ENCODE data around the gene DHX8.
A peak's percentile ranks its signal among the peaks of the same experiment; 100 is the strongest.

The DHX8 gene

DNA sequence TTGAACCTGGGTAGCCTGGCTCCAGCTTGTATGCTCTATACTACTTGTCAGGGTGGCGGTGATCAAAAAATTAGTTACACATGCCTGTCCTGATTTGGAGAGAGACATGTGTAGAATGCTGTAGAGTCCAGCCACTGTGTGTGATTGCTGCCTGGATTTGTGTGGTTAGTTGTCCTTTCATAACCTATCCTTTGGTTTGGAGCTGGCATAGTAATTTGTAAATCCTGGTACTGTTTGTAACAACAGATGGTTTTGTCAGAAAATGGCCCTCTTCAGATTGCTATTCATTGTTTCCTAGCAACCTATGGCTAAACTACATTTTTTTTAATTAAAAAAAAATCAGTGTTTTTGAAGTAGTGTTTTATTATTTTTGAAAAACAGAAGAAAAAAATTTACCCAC is 31.9 kb downstream of the DHX8 start:
- no peak overlapping the region for H3K4me3 ChIP-seq (ENCODE audit: low read depth, low read length)
- no peak for DNase-seq (ENCODE audit: low read depth)
- TF ChIP-seq CTCF (IDR thresholded peaks at IDR 0.05; ENCODE audit: insufficient read depth, low read depth, low read length, missing control alignments) = no peak

DNA sequence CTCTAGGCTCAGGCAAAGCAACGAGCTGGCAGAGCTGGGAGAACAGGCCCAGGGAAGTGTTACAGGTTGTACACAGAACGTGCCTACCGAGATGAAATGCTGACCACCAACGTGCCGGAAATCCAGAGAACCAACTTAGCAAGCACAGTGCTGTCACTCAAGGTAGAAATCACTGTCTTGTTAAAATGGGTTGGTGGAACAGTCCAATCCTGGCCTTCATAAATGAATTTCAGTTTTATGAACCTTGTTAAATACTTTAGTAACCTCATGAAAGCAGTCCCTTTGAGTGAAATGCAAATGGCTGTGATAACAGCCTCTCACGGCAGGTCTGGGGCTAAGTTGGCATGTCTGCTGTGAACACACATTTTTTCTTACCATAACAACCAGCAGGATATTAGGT is 33.4 kb downstream of the DHX8 start:
- peak overlapping the region; percentile 10; the same call in 1 of the 2 replicates for H3K4me3 ChIP-seq (ENCODE audit: low read depth, low read length)
- TF ChIP-seq CTCF (IDR thresholded peaks at IDR 0.05; ENCODE audit: insufficient read depth, low read depth, low read length, missing control alignments) = no peak
- peak; percentile 73 for DNase-seq (ENCODE audit: low read depth)

- no peak for TF ChIP-seq CTCF (IDR thresholded peaks at IDR 0.05; ENCODE audit: insufficient read depth, low read depth, low read length, missing control alignments)
- H3K4me3 ChIP-seq (ENCODE audit: low read depth, low read length) = no peak overlapping the region
- DNase-seq (ENCODE audit: low read depth) = peak; percentile 83
These were observed 34.0 kb downstream of the DHX8 start for GRCh38 chr17:43517615-43518386.

GRCh38 chr17:43521389-43521788 is 37.6 kb downstream of the DHX8 start:
- no peak for TF ChIP-seq CTCF (IDR thresholded peaks at IDR 0.05; ENCODE audit: insufficient read depth, low read depth, low read length, missing control alignments)
- H3K4me3 ChIP-seq (ENCODE audit: low read depth, low read length) = no peak overlapping the region
- DNase-seq (ENCODE audit: low read depth) = no peak

GRCh38 chr17:43524945-43525575 is 41.3 kb downstream of the DHX8 start:
- no peak overlapping the region for H3K4me3 ChIP-seq (ENCODE audit: low read depth, low read length)
- DNase-seq (ENCODE audit: low read depth) = no peak
- no peak for TF ChIP-seq CTCF (IDR thresholded peaks at IDR 0.05; ENCODE audit: insufficient read depth, low read depth, low read length, missing control alignments)

- TF ChIP-seq CTCF (IDR thresholded peaks at IDR 0.05; ENCODE audit: insufficient read depth, low read depth, low read length, missing control alignments) = no peak
- H3K4me3 ChIP-seq (ENCODE audit: low read depth, low read length) = no peak overlapping the region
- DNase-seq (ENCODE audit: low read depth) = no peak
These were observed 43.3 kb downstream of the DHX8 start for GRCh38 chr17:43526886-43527648.

All from GM12865 (cell line).